ENCODE results near the gene SNAP91. TPM values are rescaled to one million over a fixed set of nuclear protein-coding genes. Genes with fewer than 3 reads are reported as not detected.

The SNAP91 gene
- total RNA-seq, 1 donor from 2014 or later = 2.1 TPM

GRCh38 chr6:83510791-83511190, 198.1 kb downstream of the SNAP91 start:
- no peak overlapping the region for H3K27ac Mint-ChIP-seq
- DNase-seq (ENCODE audit: low spot score, unreplicated experiment) = no peak
- H3K4me3 Mint-ChIP-seq (ENCODE audit: low read depth) = no peak overlapping the region
- no peaks in the 10 kb centered on the region for H3K27me3 Mint-ChIP-seq
- peaks cover 14% of the 10 kb centered on the region for H3K4me1 Mint-ChIP-seq (ENCODE audit: low read depth)
- no peaks in the 10 kb centered on the region for H3K36me3 Mint-ChIP-seq (ENCODE audit: insufficient read depth)
- no peaks in the 10 kb centered on the region for H3K9me3 Mint-ChIP-seq (ENCODE audit: low read depth)
- TF ChIP-seq CTCF (IDR thresholded peaks at IDR 0.05; ENCODE audit: unreplicated experiment) = no peak

- Mint-ChIP-seq H3K27me3 (no peaks in the 10 kb centered on the region), H3K9me3 (ENCODE audit: low read depth) (no peaks in the 10 kb centered on the region), H3K4me3 (ENCODE audit: low read depth) (no peak overlapping the region), H3K27ac (no peak overlapping the region), H3K4me1 (ENCODE audit: low read depth) (peaks cover 11% of the 10 kb centered on the region), H3K36me3 (ENCODE audit: insufficient read depth) (no peaks in the 10 kb centered on the region)
- no peak for TF ChIP-seq CTCF (IDR thresholded peaks at IDR 0.05; ENCODE audit: unreplicated experiment)
- no peak for DNase-seq (ENCODE audit: low spot score, unreplicated experiment)
These were observed 199.5 kb downstream of the SNAP91 start for GRCh38 chr6:83509441-83509840.

GRCh38 chr6:83505356-83505755, 203.5 kb downstream of the SNAP91 start:
- H3K36me3 Mint-ChIP-seq (ENCODE audit: insufficient read depth) = no peaks in the 10 kb centered on the region
- H3K9me3 Mint-ChIP-seq (ENCODE audit: low read depth) = no peaks in the 10 kb centered on the region
- DNase-seq (ENCODE audit: low spot score, unreplicated experiment) = no peak
- TF ChIP-seq CTCF (IDR thresholded peaks at IDR 0.05; ENCODE audit: unreplicated experiment) = no peak
- H3K27ac Mint-ChIP-seq = no peak overlapping the region
- no peak overlapping the region for H3K4me3 Mint-ChIP-seq (ENCODE audit: low read depth)
- H3K4me1 Mint-ChIP-seq (ENCODE audit: low read depth) = no peaks in the 10 kb centered on the region
- peaks cover 3% of the 10 kb centered on the region for H3K27me3 Mint-ChIP-seq

Other genes with a start within 250 kb of the SNAP91 start
- 8.5 and 9.9 TPM in 2 replicates for gene PRSS35, start 196.6 kb downstream of the SNAP91 start, total RNA-seq
- gene RIPPLY2, start 144.3 kb upstream of the SNAP91 start, total RNA-seq = not detected in 2 replicates
- 17.8 and 23.6 TPM in 2 replicates for gene CYB5R4, start 150.6 kb upstream of the SNAP91 start, total RNA-seq